Right lobe of liver (tissue), 6 donors: ENCODE measurements around the gene TRPC4AP. TPM values are rescaled to one million over a fixed set of nuclear protein-coding genes. Genes with fewer than 3 reads are reported as not detected.
A peak's percentile ranks its signal among the peaks of the same experiment; 100 is the strongest.

Experiments used
- ATAC-seq, 4 donors: fragments of 200-7000 bp; cut with Tn5 transposase; one replicate each; pipeline ENCODE4 v1.9.1; 2020; ENCODE audit warnings: mild to moderate bottlenecking in 4 of 4, moderate library complexity in 4 of 4
- DNase-seq, 3 donors: peaks; one replicate each; pipeline ENCODE4 v3.0.0-alpha.2; 2020
- H3K27ac ChIP-seq, 3 donors: fragments of 200-600 bp; one replicate each; pipeline ENCODE4 v1.8.0; 2022
- H3K27me3 ChIP-seq, 2 donors: fragments of 200-600 bp; one replicate each; pipeline ENCODE4 v1.8.0; 2022
- H3K36me3 ChIP-seq, 4 donors: fragments of 200-600 bp; sonication (generic) in 1 of 4; one replicate each; pipeline versions ENCODE4 v1.5.1 to v1.8.0; 2017 to 2022; ENCODE audit warnings: control low read depth in 1 of 4
- H3K4me1 ChIP-seq, 4 donors: fragments of 200-600 bp; sonication (generic) in 1 of 4; one replicate each; pipeline versions ENCODE4 v1.5.1 to v1.8.0; 2017 to 2022; ENCODE audit warnings: control low read depth in 1 of 4
- H3K4me3 ChIP-seq, 3 donors: fragments of 200-600 bp; one replicate each; pipeline ENCODE4 v1.8.0; 2022
- H3K9me3 ChIP-seq, 4 donors: fragments of 200-600 bp; sonication (generic) in 1 of 4; one replicate each; pipeline versions ENCODE4 v1.5.1 to v1.8.0; 2017 to 2022; ENCODE audit warnings: control low read depth in 1 of 4
- POLR2A ChIP-seq: fragments of 450-650 bp; IDR thresholded peaks from one replicate; pipeline ENCODE4 v1.6.1; 2017; ENCODE audit warnings: antibody characterized with exemption, mild to moderate bottlenecking
- WGBS: methylation state at CpG from one replicate; pipeline ENCODE4 v1.1.6; 2018; ENCODE audit warnings: low coverage, low lambda C conversion rate; ENCODE audit not compliant: insufficient coverage; ENCODE audit errors: missing lambda C conversion rate; 5-methylcytosine and 5-hydroxymethylcytosine counted together
- intact Hi-C, 2 donors: fragments of 100-400 bp; cut with DNase I; formaldehyde crosslinking; loops; one replicate each; pipeline versions ENCODE4 v1.11.2 to v1.14.1; 2022
- total RNA-seq, 6 experiments: library from RNA; depleted of rRNA in 2 of 6; stranded (reverse); fragments of >200 nt in 2 of 6; fragmentation: NEBNext Ultra II Directional in 3 of 6; extraction: Animal tissue kit (Norgen Biotek cat#: 25700) in 3 of 6; gene quantifications; one replicate each; pipeline versions ENCODE4 v1.1.0 to v1.2.4, GENCODE V29; 2016 to 2023
- TF ChIP-seq, protein P1 (sequence below), 4 donors: fragments of 200-600 bp in 3 of 4; fragments of 450-650 bp in 1 of 4; IDR thresholded peaks; one replicate each; pipeline versions ENCODE4 v1.5.1 to v1.8.0; 2016 to 2022; ENCODE audit warnings: antibody characterized with exemption in 4 of 4, mild to moderate bottlenecking in 2 of 4
- donor health status: DM: no; HTN: yes; CAD: no.
- donor health status: DM: no; HTN: no; CAD: no.
- donor health status: DM: no; HTN: no; CAD: no.
- donor health status: DM: no; HTN: yes; CAD: no.
- donor health status: DM: no; HTN: yes; CAD: no.

Gene TRPC4AP
- total RNA-seq, 6 experiments from 2014 or later = 27.6 to 39.3 (median 34.6) TPM

DNA sequence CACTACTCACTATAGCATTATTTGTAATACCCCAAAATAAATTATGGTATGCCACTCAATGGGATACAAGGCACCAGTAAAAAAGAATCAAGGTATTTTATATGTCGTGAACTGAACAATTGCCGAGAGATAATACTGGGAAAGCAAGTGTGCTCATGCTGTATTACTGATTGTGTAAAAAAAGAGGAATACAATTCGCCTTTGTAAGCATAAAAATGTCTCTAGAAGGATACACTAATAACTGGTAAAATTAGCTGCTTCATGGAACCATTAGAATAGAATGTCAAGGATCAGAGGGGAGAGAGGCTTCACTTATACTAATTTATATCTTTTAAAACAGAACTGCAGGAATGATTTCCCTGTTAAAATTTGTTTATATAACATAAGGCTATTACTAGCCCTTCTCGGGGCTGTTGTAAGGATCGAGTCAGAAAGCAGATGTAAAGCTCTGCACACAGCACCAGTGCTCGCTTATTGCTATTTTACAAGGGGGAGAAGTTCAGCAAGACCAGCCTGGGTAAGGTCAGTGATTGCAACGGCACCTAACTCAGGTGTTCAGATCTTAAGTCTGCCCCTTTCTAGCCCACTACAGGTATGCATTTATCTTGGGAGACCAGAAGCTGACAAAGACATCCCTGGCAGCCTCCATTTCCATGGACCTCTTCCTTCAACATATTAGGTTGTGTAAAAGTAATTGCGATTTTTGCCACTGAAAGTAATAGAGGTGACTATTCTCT lies 75.3 kb downstream of the TRPC4AP start:
- Histone ChIP-seq H3K4me1 (peaks cover 0 to 7% (median 0%) of the 10 kb centered on the region in 4 donors), H3K27ac (no peak overlapping the region), H3K4me3 (no peak overlapping the region), H3K36me3 (peaks cover 0 to 50% (median 15%) of the 10 kb centered on the region in 4 donors), H3K9me3 (no peaks in the 10 kb centered on the region), H3K27me3 (no peaks in the 10 kb centered on the region)
- WGBS = 87% methylated on average over 6 of the region's 8 CpGs
- TF ChIP-seq, protein P1, sequence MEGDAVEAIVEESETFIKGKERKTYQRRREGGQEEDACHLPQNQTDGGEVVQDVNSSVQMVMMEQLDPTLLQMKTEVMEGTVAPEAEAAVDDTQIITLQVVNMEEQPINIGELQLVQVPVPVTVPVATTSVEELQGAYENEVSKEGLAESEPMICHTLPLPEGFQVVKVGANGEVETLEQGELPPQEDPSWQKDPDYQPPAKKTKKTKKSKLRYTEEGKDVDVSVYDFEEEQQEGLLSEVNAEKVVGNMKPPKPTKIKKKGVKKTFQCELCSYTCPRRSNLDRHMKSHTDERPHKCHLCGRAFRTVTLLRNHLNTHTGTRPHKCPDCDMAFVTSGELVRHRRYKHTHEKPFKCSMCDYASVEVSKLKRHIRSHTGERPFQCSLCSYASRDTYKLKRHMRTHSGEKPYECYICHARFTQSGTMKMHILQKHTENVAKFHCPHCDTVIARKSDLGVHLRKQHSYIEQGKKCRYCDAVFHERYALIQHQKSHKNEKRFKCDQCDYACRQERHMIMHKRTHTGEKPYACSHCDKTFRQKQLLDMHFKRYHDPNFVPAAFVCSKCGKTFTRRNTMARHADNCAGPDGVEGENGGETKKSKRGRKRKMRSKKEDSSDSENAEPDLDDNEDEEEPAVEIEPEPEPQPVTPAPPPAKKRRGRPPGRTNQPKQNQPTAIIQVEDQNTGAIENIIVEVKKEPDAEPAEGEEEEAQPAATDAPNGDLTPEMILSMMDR (IDR thresholded peaks at IDR 0.05) = no peak
- no peak for TF ChIP-seq POLR2A
- intact Hi-C loops = no loop called here
- ATAC-seq (no peak), DNase-seq (no peak)

DNA sequence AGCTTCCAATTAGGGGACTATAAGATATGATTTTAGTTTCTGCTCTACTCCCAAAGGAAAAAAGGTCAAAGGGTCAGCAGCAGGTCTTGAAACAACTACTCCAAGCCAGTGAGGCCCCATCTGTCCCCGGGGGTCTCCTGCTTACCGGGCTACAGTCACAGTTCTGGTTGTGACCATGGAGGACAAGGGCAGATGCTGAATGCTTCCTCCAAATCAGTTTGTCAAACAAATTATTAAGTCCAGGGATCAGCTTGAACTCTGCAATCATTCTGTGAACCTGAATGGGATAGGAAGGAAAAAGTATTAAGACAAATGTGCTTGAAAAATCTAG lies 76.8 kb downstream of the TRPC4AP start:
- WGBS = no CpG with 5 or more reads among the region's 2 CpGs
- Histone ChIP-seq H3K27ac (no peak overlapping the region), H3K4me1 (peaks cover 0 to 22% (median 1%) of the 10 kb centered on the region in 4 donors), H3K27me3 (no peaks in the 10 kb centered on the region), H3K9me3 (no peaks in the 10 kb centered on the region), H3K36me3 (peaks cover 0 to 39% (median 12%) of the 10 kb centered on the region in 4 donors), H3K4me3 (no peak overlapping the region)
- TF ChIP-seq POLR2A = no peak
- TF ChIP-seq, protein P1 (IDR thresholded peaks at IDR 0.05) = no peak
- DNase-seq (no peak), ATAC-seq (no peak)
- intact Hi-C loops = no loop called here

DNA sequence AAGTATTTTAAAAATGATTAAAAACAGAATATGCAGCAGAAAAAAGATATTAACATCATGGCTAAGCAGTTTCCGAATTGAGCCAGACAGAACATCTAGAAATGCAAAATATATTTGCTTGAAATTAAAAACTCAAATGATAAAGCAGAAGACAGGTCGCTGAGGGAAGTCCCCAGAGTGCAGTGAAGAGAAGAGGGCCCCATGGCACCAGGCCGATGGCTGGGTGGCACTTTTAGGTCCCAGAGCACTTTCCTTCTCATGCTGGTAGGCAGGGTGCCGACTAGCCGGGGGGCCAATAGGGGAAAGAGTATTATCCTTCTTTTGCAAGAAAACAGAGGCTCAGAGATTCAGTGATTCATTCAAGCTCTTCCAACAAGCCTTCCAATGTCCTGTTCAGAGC lies 78.1 kb downstream of the TRPC4AP start:
- no peak overlapping the region for H3K27ac ChIP-seq
- WGBS = 84% methylated on average over 5 of the region's 5 CpGs

DNA sequence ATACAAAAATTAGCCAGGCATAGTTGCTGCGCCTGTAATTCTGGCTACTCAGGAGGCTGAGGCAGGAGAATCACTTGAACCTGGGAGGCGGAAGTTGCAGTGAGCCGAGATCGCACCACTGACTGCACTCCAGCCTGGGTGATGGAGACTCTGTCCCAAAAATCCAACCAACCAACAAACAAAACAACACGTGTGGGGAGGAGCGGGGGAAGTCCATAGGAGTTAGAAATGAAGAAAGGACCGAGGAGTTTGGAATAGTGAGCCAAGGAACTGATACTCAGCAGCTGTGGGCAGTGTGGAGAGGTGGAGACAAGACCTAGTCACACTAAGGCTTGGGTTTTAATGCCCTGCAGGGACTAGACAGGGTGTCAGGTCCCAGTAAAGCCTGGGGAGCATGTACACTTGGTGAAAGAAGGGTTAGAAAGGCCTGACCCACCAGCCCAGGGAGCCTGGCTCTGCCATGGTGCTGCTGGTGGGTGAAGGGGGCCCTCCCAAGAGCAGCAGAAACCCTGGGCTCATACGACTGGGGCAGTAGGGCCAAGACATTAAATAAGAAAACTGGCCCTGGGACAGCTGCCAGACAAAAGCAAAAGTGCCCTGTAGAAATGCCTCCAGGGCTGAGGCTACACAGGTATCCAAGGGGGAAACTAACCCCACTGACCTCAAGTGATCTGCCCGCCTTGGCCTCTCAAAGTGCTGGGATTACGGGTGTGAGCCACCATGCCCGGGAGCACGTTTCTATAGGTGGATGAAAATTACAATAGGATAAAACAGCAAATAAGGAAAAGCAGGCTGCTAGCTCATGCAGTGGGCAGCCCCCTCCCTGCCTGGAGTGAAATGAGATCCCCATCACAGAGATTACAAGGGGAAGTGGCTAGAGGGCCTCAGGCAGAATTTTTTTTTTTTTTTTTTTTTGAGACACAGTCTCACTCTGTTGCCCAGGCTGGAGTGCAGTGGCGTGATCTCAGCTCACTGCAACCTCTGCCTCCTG lies 78.9 kb downstream of the TRPC4AP start:
- DNase-seq (peak in 2 of 3 donors; percentile 30 to 35), ATAC-seq (no peak)
- intact Hi-C loops = no loop called here
- Histone ChIP-seq H3K4me3 (no peak overlapping the region), H3K27ac (no peak overlapping the region), H3K27me3 (no peaks in the 10 kb centered on the region), H3K36me3 (peaks cover 0 to 37% (median 12%) of the 10 kb centered on the region in 4 donors), H3K9me3 (no peaks in the 10 kb centered on the region), H3K4me1 (peaks cover 0 to 41% (median 15%) of the 10 kb centered on the region in 4 donors)
- WGBS = 93% methylated on average over 12 of the region's 13 CpGs
- no peak for TF ChIP-seq POLR2A
- TF ChIP-seq, protein P1 (IDR thresholded peaks at IDR 0.05) = no peak

More for the DNA sequence above, 78.1 kb downstream of the TRPC4AP start:
- no peak for TF ChIP-seq POLR2A
- TF ChIP-seq, protein P1 (IDR thresholded peaks at IDR 0.05) = no peak
- Histone ChIP-seq H3K9me3 (no peaks in the 10 kb centered on the region), H3K27me3 (no peaks in the 10 kb centered on the region), H3K4me1 (peaks cover 0 to 34% (median 9%) of the 10 kb centered on the region in 4 donors), H3K36me3 (peaks cover 0 to 39% (median 8%) of the 10 kb centered on the region in 4 donors), H3K4me3 (no peak overlapping the region)
- intact Hi-C loops = no loop called here
- ATAC-seq = no peak
- no peak for DNase-seq
